Middle frontal gyrus (tissue), 1 donor: Measurements from ENCODE around the gene ITGA8.
"Not testable (repeated sequence)": the region's sequence is repeated elsewhere in the genome, so short reads cannot be mapped to it uniquely, and the experiment has no call there.

ENCODE experiments used
- DNase-seq: peaks from one replicate; pipeline ENCODE4 v3.0.0-alpha.2; 2015; ENCODE audit warnings: low spot score; ENCODE audit errors: extremely low spot score

Gene ITGA8

DNA sequence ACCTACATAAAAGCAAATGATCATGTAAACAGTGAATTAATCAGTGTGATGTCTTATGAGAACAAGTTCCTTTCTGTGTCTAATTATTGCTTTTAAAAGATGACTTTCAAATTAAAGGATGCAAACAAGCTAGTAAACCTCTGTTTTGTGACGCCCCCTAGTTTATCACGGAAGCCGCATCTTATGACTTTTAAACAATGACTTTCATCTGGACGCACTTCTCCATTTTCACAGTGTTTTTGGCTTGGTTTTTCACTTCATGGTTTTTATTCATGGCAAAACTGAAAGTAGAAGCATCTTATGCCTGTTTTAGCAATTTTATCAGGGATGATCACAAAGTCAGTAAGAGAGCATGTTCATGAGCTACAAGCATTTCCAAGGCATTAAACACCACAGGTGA is 35.0 kb downstream of the ITGA8 start:
- DNase-seq = no peak

DNA sequence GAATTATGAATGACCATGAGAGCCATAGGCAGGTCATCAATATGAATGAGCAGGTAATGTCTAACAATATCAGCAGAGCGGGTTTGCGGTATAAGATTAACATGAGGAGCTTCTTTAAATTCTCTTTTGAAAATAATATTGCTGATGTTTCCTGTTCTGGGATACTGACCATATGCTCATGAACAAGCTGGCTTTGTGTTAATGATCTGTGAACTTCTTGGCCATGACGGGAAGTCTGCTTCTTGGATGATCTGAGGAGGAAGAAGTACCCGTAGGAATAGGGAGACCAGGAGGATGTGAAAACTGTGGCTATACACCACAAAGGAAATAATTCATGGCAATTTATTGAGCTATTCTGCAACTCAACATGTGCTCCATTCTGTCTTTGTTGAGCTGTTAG is 38.6 kb downstream of the ITGA8 start:
- no peak for DNase-seq

DNA sequence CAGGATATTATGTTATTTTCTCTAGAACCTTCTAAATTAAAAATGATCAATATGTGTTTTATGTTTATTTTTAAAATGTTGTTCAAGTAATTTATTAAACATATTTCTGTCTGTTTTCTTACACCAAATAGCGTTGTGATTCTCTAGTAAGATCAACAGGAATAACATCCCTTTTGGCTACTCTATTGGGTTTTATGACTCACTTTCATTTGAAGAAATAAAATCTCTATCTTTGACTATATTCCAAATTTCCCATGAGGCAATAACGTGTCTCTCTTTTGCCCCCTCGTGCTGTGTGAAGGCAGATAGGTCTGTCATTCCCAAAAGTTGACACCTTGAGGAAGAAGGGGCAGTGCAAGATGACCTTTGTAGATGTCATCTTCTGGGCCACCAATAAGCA is 40.9 kb downstream of the ITGA8 start:
- DNase-seq = no peak

DNA sequence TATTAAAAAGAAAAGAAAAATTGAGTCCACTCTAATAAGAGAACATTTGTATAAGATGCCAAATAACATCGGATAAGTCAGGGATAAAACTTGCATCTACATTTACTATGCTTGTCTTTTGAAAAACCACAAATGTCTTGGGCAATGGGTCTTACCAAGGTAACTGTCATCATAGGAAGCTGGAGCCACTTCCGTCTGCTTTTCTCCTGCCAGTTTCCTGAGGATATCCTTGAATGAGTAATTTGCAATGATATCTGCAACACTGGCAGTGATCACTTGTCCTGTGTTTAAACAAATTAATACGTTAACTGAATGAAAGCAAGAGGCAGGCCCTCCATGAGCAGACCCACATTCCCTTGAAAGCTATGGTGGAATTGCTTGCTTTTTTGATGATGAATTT is 47.3 kb downstream of the ITGA8 start:
- DNase-seq = no peak

DNA sequence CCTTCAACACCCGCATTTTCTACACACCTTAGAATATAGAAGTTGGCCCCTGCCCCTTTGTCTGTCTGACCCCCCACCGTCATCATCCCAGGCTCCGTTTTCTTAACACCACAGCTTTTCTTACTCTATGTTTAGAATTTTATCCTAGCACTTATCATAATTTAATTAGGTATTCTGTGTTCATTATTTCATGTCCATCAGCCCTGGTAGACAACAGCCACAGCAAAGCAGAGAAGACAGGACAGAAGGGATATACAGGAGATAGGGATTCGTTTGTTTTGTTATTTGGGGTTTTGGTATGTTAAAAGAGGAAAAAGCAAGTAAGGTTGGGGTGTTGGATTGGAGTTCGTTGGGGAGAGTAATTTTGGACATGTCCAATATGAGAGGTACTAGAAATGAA is 48.8 kb downstream of the ITGA8 start:
- DNase-seq = no peak

DNA sequence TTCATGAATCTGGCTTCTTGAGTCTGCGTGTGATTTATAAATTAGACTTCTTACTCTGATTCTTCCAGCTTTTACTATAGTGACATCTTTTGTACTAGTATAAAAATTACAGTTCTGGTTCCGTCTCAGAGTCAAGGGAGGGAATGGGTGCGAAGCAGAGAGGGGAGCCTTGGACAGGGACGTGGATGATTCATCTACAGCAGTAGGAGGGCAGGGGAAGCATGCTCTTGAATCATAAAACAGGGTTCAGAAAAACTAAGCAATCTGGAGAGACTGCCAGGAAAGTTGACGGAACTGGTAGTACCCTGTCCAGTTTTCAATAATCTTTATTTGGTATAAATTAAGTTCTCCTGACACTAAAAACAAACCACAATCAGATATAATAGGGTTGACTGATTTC is 58.1 kb downstream of the ITGA8 start:
- no peak for DNase-seq

DNA sequence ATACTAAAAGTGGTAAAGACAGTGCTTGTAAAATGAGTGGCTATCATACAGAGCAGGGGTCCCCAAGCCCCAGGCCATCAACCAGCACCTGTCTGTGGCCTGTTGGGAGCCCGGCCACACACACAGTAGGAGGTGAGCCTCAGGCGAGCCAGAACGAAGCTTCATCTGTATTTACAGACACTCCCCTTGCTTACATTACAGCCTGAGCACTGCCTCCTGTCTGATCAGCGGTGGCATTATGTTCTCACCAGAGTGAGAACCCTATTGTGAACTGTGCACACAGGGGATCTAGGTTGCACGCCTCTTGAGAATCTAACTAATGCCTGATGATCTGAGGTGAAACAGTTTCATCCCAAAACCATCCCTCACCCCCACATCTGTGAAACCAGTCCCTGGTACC is 58.7 kb downstream of the ITGA8 start:
- DNase-seq = no peak

DNA sequence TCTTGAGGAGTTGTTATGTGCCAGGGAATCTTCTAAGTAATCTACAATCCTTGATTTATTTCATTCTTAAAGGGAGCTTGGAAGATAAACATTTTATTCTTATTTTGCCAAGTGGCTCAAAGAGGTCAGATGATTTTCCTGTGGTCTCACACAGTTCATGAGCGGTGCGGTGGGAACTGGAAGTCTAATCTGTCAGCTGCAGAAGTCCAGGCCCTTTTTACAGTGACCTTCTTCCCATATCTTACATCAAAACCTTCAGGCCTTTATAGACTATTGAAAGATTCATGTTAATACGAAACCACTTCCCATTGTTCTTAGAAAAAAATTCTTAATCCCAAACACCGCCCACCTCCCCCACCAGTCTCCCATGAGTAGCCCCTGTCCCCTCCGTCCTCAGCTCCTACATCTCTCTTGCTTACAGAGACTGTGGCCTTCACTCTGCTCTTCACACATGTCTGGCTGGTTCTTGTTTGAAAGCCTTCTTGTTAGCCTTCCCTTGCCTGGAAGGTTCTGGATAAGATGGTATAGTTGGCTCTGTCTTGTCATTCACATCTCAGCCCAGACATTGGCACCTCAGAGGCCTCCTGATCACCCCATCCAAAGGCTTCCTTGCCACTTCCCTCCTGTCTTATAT is 61.5 kb downstream of the ITGA8 start:
- DNase-seq = no peak

DNA sequence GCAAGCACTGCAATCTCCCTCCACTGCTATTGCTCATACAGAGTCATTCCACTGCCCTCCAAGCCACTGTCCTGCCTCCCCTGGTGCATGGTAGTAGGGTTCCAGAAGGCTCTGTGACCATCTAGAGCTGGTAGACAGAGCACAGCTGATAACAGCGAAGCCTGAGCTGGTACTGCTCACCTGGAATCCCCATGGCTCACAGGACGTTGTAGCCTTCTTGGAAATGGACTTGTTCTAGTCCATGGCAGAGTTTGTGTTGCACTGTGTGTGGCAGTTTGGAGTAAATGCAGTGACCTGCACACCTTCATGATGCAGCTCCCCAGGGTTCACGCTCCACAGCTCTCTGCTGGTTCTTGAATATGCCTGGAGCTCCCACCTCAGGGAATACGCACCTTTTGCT is 67.0 kb downstream of the ITGA8 start:
- DNase-seq = no peak

DNA sequence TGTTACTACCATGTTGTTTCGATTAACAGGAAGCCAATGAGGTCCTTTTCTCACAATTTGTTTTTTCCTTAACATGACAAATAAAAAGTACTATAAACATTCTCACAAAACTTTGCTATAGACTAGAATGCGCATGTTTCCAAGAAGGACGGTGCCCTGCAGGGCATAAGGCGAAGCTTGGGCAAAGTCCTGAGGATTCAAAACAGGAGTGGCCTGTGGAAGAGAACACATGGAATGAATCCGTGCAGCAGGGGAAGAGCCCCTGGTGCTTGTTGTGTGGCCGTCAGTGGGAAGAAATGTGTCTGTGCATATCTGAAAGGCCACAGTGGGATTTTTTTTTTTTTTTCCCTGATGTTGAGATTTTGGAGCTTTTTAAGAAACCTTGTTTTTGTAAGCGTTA is 67.6 kb downstream of the ITGA8 start:
- no peak for DNase-seq

DNA sequence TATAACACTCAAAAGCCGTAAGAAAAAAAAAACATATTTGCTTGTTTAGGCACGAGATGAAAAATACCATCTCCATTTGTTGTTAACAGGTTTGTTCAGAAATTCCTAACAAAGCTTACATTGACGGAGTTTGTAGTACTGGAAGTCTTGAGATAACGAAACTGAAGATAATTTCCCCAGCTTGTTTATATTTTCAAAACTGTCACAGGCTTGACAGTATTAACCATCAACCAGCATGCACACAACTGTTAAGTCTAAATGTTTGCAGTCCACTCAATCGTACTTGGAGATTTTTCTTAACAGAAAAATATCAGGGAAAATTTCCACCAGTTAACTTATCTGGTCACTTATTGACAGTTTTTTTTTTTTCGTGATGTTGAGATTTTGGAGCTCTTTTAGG is 68.5 kb downstream of the ITGA8 start:
- DNase-seq = no peak

DNA sequence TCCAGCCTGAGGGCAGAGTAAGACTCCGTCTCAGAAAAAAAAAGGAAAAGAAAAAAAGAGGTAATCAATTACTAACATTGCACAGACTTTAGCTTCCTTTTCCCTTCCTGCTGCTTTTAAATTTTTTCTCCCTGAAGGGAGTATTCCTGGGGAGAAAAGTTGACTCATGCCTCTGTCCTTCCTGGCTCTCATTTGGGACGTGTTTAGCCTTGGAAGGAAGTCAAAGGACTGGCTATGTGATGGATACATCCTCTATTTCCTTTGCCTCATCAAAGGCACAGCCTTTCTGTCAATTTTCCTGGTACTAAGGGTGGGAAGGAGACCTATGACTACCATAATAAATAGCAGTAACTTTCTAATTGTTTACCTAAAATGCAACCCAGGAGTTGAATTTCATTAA is 77.6 kb downstream of the ITGA8 start:
- no peak for DNase-seq

DNA sequence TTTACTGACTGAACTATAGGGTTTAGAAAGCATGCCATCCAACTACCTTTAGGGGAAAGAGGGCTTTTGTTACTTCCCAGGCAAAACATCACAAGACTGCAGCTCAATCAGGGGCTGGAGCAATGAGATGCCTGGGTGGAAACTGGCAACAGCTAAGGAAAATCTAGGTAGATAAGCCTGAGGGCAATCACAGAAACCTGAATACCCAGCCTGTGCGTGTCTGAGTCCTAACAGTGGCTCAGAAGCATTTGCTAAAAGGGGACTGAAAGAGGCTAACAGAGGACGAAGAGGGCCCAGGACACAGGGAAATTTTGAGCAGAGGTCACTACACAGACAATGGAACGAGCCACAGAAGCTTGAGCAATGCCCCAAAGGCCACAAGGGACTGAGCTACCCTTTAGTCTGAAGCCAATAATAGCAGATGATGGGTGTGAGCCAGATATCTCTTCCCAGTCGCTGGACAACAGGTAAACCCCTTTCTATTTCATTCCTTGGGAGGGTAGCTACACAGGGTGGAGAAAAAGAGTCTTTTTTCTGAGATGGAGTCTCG is 79.1 kb downstream of the ITGA8 start:
- no peak for DNase-seq

DNA sequence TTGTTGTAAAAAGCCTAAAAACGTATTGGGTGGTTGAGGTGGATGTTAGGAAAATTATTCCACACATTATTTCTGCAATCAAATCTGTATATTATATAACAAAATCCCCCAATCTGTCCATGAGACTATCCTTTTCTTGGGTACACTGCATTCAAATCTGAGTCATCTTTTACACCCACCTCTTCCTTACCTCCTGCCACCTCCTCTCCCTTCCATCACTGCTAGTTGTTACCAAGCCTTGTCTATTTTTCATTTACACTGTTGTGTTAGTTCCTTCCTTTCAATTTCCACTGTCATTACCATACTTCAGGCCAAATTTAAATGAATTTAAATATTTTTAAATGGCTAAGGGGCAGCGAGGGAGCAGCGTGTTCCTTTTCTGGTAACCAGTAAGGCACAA is 83.3 kb downstream of the ITGA8 start:
- no peak for DNase-seq

DNA sequence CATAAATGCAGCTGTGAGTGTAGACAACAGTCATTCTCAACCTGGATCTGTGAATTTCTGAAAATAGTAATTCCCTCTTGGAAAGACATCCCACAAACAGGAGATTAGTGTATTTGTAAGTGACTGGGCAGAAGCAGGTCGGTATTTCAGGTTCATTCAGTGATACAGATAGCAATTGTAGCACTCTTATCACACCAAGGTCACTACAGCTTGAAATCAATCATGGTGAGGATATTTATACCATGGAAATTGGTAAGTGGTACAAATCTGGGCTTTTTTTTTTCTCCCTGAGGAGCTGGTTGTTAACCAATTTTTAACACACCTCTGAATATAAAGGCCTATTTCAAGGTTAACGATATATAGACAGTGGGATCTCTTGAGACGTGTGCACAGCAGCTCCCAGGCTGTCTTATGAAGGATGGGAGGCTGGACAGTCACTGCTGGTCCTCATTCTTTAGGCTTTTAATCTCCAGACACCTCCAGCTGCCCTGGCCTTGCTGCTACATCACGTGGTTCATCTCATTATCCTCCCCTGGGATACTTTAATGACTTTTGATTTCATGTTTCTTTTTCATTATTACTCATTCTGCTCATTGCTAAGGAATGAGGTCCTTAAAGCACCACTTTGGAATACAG is 87.1 kb downstream of the ITGA8 start:
- no peak for DNase-seq

DNA sequence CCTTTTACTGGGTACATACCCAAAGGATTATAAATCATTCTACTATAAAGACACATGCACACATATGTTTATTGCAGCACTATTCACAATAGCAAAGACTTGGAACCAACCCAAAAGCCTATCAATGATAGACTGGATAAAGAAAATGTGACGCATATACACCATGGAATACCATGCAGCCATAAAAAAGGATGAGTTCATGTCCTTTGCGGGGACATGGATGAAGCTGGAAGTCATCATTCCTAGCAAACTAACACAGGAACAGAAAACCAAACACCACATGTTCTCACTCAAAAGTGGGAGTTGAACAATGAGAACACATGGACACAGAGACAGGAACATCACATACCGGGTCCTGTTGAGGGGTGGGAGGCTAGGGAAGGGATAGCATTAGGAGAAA is 88.5 kb downstream of the ITGA8 start:
- not testable (repeated sequence) for DNase-seq

DNA sequence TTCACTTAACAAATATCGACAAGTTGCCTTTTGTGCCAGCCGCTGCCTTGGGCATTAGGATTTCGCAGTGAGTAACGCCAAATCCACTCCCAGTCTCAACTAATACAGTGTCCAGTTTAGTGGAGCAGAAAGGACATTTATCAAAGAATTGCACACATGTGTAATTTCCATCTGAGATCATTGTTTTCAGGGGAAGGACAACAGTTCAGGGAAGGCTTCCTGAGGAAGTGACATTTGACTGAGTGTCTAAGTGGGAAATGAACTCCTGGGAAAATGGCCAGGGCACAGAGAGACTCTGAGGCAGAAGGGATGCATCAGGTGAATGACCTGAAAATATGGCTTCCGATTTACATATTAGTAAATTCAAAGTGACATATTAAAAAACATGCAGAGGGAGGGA is 89.4 kb downstream of the ITGA8 start:
- DNase-seq = no peak

DNA sequence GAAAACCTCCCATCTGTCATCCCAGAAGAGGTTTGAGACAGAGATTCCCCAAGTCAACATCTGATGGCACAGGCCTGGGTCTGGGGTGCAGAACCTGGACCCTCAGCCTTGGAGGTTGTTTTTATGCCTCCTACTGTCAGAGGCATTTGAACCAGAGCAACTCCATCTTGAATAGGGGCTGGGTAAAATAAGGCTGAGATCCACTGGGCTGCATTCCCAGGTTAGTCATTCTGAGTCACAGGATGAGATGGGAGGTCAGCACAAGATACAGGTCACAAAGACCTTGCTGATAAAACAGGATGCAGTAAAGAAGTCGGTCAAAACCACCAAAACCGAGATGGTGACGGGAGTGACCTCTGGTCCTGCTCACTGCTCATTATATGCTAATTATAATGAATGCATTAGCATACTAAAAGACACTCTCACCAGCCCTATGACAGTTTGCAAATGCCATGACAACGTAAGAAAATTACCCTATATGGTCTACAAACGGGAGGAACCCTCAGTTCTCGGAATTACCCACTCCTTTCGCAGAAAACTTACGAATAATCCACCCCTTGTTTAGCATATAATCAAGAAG is 92.0 kb downstream of the ITGA8 start:
- DNase-seq = no peak

DNA sequence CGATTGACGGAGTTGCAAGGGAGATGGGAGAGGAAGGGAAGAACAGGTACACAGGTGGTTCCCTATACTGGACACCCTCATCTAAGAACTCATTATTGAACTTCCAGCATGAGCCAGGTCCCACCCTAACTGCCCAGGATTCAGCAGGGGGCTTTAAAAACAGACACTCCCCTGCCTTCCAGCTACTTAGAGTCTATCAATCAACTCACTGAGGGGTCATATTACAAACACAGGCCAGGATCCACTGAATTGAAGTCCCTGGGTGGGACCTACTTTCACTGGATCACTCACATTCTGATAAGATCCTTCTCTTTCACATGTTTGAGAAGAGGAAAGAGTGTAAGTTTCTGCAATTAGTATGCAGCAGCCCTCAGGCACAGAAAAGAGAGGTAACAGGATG is 92.8 kb downstream of the ITGA8 start:
- DNase-seq = no peak

DNA sequence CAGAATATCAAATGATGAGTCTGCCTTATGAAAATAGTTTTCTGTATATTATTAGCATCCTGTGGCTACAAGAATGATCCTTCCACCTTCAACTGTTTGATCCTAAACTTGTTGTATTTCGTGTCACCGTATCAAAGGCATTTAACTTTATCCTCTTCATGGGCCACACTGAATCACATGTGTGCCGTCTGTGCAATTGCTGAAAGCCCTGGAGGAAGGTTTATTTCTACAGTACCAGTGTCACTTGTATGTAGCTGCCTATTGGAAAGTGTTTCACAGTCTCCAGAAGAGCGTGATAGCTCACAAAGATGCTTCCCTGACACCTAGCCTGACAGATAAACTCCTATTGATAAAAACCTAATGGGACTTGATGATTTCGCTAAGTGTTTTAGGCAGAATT is 94.5 kb downstream of the ITGA8 start:
- DNase-seq = no peak

DNA sequence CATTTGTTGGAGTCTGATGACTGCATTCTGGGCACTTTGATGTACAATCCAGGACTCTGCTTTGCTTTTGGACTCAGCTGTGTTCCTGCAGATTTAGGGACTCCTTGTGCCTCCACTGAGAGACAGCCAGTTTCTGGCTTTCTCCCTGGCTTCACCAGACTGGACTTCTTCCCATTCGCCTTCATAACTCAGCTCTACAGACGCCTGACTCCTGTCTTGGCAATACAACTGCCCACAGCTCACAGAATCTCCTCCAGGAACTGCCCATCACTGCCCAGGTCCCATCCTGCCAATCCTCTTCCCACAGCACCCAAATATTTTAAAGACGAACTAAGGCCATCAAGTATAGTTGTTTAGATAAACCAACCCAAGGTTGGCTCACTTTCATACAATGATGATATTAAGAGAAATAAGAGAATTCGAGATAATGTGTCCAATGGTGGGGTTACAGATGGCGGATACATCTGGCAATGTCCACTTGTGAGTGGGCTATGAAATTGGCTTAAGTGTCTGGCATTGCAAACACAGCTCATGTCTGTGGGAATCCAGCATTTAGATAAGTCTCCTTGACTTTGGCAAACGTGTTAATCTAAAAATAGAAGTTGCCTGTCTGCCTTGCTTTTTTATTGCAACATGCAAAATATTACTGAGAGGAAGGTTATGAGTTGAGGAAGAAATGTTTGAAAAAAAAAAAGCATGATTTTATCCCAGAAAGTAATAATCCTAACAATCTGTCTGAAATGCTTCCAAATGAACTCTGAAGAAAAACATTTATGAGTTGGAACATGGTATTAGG is 95.1 kb downstream of the ITGA8 start:
- no peak for DNase-seq

DNA sequence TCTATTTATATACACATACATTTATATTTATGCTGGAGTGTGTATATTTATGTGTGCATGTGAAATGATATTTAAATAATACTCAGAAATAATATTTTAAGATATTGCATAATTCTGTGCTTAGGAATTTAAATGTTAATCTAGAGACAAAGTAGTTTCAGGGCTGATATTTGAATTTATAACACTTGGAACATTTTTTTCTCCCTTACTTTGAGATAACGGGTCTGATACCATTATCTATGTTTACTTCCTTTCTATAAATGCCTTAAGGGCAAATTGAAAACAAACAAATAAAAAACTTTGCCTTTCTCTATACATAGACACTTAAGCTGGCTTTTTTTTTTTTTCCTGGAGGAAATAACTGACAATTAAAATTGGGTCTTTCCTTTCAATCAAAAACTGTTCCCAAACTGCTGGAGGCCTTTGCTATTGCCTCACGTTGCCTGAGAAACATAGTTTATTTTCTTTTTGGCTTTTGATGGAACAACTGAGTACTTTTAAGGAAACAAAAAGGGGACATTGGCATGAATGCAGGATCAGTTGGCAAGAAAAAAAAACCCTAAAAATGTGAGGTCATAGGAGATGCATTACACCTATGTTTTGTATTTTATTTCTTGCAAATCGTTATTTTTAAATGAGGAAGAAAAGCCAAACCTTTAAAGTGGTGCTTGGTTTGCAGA is 98.7 kb downstream of the ITGA8 start:
- no peak for DNase-seq
